Smooth muscle cell (in vitro differentiated cells): ENCODE measurements around the gene CYB5R4. TPM values are rescaled to one million over a fixed set of nuclear protein-coding genes. Genes with fewer than 3 reads are reported as not detected.

ENCODE experiments used
- DNase-seq: peaks from one replicate; lab custom pipeline; 2025; ENCODE audit not compliant: unreplicated experiment; lab: John Stamatoyannopoulos, UW
- H2AFZ ChIP-seq: fragments of 200-600 bp; sonication (generic); 2 replicates; pipeline ENCODE4 v1.6.0; 2016; ENCODE audit warnings: antibody characterized with exemption, low read depth, mild to moderate bottlenecking
- H3F3A ChIP-seq: fragments of 200-600 bp; sonication (generic); 2 replicates; pipeline ENCODE4 v1.6.0; 2017; ENCODE audit warnings: antibody characterized with exemption, low read depth
- H3K27ac ChIP-seq: fragments of 200-600 bp; sonication (generic); 2 replicates; pipeline ENCODE4 v1.5.1; 2016; ENCODE audit warnings: low read depth, mild to moderate bottlenecking
- H3K27me3 ChIP-seq: fragments of 200-600 bp; sonication (generic); 2 replicates; pipeline ENCODE4 v1.6.1; 2016; ENCODE audit warnings: low read depth, mild to moderate bottlenecking
- H3K36me3 ChIP-seq: fragments of 200-600 bp; sonication (generic); 2 replicates; pipeline ENCODE4 v1.5.1; 2016; ENCODE audit warnings: low read depth
- H3K4me1 ChIP-seq: fragments of 200-600 bp; sonication (generic); 2 replicates; pipeline ENCODE4 v1.5.1; 2016; ENCODE audit warnings: low read depth
- H3K4me2 ChIP-seq: fragments of 200-600 bp; sonication (generic); 2 replicates; pipeline ENCODE4 v1.6.0; 2016; ENCODE audit warnings: mild to moderate bottlenecking
- H3K4me3 ChIP-seq: fragments of 200-600 bp; sonication (generic); 2 replicates; pipeline ENCODE4 v1.5.1; 2016; ENCODE audit warnings: mild to moderate bottlenecking
- H3K79me2 ChIP-seq: fragments of 200-600 bp; sonication (generic); 2 replicates; pipeline ENCODE4 v1.6.0; 2016; ENCODE audit warnings: low read depth, mild to moderate bottlenecking
- H3K9ac ChIP-seq: fragments of 200-600 bp; sonication (generic); 2 replicates; pipeline ENCODE4 v1.6.0; 2016; ENCODE audit warnings: low read depth
- H3K9me3 ChIP-seq: fragments of 200-600 bp; sonication (generic); replicated peaks from 2 replicates; pipeline ENCODE4 v1.5.1; 2016; ENCODE audit warnings: low read depth
- H4K20me1 ChIP-seq: fragments of 200-600 bp; sonication (generic); 2 replicates; pipeline ENCODE4 v1.6.0; 2016; ENCODE audit warnings: low read depth
- WGBS: methylation state at CpG from one replicate; pipeline ENCODE4 v1.1.7; 2016; ENCODE audit warnings: low lambda C conversion rate; 5-methylcytosine and 5-hydroxymethylcytosine counted together
- polyA plus RNA-seq: library from polyadenylated mRNA; unstranded; fragments of >200 nt; fragmentation: Nextera tagmentation; extraction: Ambion mirVana; gene quantifications from 2 replicates; pipeline ENCODE4 v1.2.1, GENCODE V29; 2016
- total RNA-seq: library from RNA; depleted of rRNA; stranded (reverse); fragments of >200 nt; gene quantifications from 2 replicates; pipeline ENCODE4 v1.2.3, GENCODE V29; 2014
- TF ChIP-seq, protein P1 (sequence below): fragments of 200-600 bp; sonication (generic); IDR thresholded peaks from 2 replicates; pipeline ENCODE4 v1.5.1; 2017; ENCODE audit warnings: borderline replicate concordance, mild to moderate bottlenecking, antibody characterized with exemption; ENCODE audit not compliant: insufficient read depth, poor library complexity, severe bottlenecking

The CYB5R4 gene
- total and polyA plus RNA-seq, 2 experiments from 2014 or later, result 5.8 to 9.5 TPM

- Histone ChIP-seq H3K9ac (no peak overlapping the region), H3K79me2 (no peaks in the 10 kb centered on the region), H3K4me2 (no peak overlapping the region), H4K20me1 (no peaks in the 10 kb centered on the region), H3K27ac (no peak overlapping the region), H3K4me1 (no peaks in the 10 kb centered on the region), H3K27me3 (no peaks in the 10 kb centered on the region), H3F3A (no peaks in the 10 kb centered on the region), H3K36me3 (no peaks in the 10 kb centered on the region), H3K9me3 (peaks cover 4% of the 10 kb centered on the region), H3K4me3 (no peak overlapping the region), H2AFZ (no peak overlapping the region)
- no peak for DNase-seq
- TF ChIP-seq, protein P1, sequence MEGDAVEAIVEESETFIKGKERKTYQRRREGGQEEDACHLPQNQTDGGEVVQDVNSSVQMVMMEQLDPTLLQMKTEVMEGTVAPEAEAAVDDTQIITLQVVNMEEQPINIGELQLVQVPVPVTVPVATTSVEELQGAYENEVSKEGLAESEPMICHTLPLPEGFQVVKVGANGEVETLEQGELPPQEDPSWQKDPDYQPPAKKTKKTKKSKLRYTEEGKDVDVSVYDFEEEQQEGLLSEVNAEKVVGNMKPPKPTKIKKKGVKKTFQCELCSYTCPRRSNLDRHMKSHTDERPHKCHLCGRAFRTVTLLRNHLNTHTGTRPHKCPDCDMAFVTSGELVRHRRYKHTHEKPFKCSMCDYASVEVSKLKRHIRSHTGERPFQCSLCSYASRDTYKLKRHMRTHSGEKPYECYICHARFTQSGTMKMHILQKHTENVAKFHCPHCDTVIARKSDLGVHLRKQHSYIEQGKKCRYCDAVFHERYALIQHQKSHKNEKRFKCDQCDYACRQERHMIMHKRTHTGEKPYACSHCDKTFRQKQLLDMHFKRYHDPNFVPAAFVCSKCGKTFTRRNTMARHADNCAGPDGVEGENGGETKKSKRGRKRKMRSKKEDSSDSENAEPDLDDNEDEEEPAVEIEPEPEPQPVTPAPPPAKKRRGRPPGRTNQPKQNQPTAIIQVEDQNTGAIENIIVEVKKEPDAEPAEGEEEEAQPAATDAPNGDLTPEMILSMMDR, result no peak
- 94% methylated on average over 1 of the region's 1 CpG for WGBS
These were observed 125.8 kb downstream of the CYB5R4 start for GRCh38 chr6:83985308-83985713.

- no peak overlapping the region for H3K9ac ChIP-seq
These were observed 126.2 kb downstream of the CYB5R4 start for GRCh38 chr6:83985715-83986114.

GRCh38 chr6:83998021-83998584 is 138.6 kb downstream of the CYB5R4 start:
- Histone ChIP-seq H3F3A (no peaks in the 10 kb centered on the region), H3K4me3 (no peak overlapping the region), H3K4me2 (no peak overlapping the region), H3K9ac (no peak overlapping the region), H3K4me1 (no peaks in the 10 kb centered on the region), H4K20me1 (no peaks in the 10 kb centered on the region), H3K79me2 (no peaks in the 10 kb centered on the region), H3K9me3 (no peaks in the 10 kb centered on the region), H3K27ac (no peak overlapping the region), H3K36me3 (no peaks in the 10 kb centered on the region), H2AFZ (no peak overlapping the region), H3K27me3 (no peaks in the 10 kb centered on the region)
- no peak for DNase-seq
- TF ChIP-seq, protein P1, result no peak

More at GRCh38 chr6:83985715-83986114, 126.2 kb downstream of the CYB5R4 start:
- TF ChIP-seq, protein P1, result no peak
- H4K20me1 ChIP-seq, result no peaks in the 10 kb centered on the region
- no peaks in the 10 kb centered on the region for H3F3A ChIP-seq
- DNase-seq, result no peak
- H3K27ac ChIP-seq, result no peak overlapping the region
- no peaks in the 10 kb centered on the region for H3K36me3 ChIP-seq
- no peak overlapping the region for H3K4me2 ChIP-seq
- peaks cover 3% of the 10 kb centered on the region for H3K9me3 ChIP-seq
- H3K79me2 ChIP-seq, result no peaks in the 10 kb centered on the region
- no peaks in the 10 kb centered on the region for H3K4me1 ChIP-seq
- H2AFZ ChIP-seq, result no peak overlapping the region
- no peaks in the 10 kb centered on the region for H3K27me3 ChIP-seq
- H3K4me3 ChIP-seq, result no peak overlapping the region

- H3K4me1 ChIP-seq, result no peaks in the 10 kb centered on the region
- H3K27ac ChIP-seq, result no peak overlapping the region
- H3K9me3 ChIP-seq, result no peaks in the 10 kb centered on the region
- H3K36me3 ChIP-seq, result no peaks in the 10 kb centered on the region
- H3K4me2 ChIP-seq, result no peak overlapping the region
- no peak overlapping the region for H3K9ac ChIP-seq
- TF ChIP-seq, protein P1, result no peak
- H3K79me2 ChIP-seq, result no peaks in the 10 kb centered on the region
- H3K4me3 ChIP-seq, result no peak overlapping the region
- no peaks in the 10 kb centered on the region for H4K20me1 ChIP-seq
- H3K27me3 ChIP-seq, result no peaks in the 10 kb centered on the region
- H2AFZ ChIP-seq, result no peak overlapping the region
- H3F3A ChIP-seq, result no peaks in the 10 kb centered on the region
- DNase-seq, result no peak
- 92% methylated on average over 3 of the region's 3 CpGs for WGBS
These were observed 141.6 kb downstream of the CYB5R4 start for GRCh38 chr6:84001119-84001518.
